DMS 273 treated with DMSO at 0.1 percent for 48 hours (cell line): ENCODE data around the gene FBXO10.
A peak's percentile ranks its signal among the peaks of the same experiment; 100 is the strongest.

Experiments used
- DNase-seq: peaks from one replicate; lab custom pipeline; 2025; lab: John Stamatoyannopoulos, UW

FBXO10 gene

DNA sequence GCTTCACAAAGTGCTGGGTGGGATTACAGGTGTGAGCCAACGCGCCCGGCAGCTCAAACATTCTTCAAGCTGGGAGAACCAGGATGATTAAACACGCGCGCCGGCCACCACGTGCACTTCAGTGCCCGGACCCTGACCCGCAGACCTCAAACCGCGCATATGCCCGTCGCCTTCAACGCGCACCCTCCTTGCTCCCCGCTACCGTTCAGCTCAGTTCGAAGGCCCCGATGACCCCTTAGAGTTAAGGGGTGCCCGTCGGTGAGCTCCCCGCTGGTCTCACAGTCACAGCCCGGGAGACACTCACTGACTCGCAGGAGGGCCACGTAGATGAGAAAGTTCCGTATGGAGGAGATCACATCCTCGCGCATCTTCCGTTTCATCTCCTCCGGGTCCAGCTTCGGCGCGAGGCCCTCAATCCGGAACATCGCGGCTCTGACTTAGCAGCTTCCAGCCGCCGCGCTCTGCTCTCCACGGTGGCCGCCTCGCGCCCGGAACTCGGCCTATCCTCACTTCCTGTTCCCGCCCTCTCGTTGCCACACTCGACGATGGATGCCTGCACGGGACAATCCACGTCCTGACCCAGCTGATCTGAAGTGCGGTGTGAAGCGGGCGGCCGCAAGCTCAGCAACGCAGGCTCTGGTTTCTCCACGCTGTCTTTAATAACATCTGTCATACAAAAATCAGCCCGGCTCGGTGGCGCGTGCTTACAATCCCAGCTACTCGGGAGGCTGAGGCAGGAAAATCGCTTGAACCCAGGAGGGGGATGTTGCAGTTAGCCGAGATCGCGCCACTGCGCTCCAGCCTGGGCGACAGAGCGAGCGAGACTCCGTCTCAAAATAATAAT is 16.1 kb upstream of the FBXO10 start, which contains the start of gene TOMM5:
Gene TOMM5 (minus strand): TSS at position 490 of the 844 bp plus-strand sequence. CDS start 65 bp downstream, at position 425.
- peak; percentile 83 for DNase-seq

DNA sequence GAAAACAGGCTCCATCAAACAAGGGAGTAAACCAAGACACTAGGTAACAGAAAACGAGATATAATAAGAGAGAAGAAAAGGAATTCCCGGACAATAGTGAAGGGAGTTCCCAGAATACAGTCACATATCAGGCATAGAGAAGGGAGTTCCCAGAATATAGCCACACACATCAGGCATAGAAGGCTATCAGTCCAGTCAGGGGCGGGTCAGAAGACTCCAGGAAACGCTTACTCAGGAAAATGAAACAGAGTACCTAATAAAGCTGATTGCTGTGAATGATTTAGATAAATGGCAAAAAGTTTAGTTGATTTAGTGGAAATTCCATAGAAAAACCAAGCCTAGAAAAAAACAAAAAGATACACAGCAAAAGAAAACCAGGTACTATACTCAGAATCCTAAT is 11.3 kb upstream of the FBXO10 start:
- DNase-seq, result no peak

DNA sequence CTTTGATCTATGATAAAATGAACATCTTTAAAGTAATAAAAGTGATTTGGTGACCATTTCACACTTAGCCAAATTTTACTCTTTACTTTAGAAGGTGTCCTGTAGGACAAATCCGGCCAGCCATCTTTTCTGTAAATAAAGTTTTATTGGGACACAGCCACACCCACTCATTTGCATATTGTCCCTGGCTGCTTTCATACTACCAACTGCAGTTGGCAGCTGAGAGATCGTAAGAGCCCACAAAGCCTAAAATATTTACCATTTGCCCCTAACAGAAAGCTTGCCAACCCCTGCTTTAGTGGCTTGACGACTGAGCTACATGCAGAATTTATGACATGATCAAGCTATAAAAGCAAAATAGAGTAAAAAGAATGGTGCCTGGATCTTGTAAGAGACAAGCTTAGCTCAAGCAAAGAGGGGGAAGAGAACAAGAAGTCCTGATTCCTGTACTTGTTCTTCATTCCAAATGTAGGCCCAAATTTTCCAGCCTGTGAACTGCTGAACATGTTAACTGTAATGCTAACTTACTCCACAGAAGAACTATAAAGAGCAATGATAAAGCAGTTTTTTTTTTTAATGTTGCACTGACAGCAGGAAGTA is 7.4 kb upstream of the FBXO10 start:
- no peak for DNase-seq

DNA sequence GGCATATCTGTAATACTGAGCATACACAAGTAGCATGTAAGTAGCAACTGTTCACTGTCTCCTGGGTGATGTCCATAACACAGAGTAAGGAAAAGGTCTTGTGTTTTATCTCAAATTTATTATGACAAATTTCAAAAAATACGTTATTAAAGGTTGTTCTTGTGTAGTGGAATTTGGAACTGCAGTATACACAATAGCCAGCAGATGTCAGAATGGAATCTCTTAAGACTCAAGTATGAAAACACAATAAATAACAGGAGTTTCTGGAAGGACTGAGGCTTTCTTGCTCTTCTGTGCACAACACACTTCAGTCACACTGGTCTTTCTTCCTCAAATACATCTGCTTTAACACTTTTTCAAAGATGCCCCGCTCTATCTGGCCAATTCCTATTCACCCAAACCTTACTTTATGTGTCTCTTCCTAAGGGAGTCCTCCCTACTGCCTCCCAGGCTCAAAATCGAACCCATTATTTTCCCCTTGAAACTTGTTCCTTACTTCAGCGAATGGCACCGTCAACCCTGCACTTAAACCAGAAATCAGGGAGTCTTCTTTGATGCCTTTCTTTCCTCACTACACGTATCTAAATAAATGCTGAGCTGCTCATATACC is 6.5 kb upstream of the FBXO10 start:
- peak; percentile 3 for DNase-seq

DNA sequence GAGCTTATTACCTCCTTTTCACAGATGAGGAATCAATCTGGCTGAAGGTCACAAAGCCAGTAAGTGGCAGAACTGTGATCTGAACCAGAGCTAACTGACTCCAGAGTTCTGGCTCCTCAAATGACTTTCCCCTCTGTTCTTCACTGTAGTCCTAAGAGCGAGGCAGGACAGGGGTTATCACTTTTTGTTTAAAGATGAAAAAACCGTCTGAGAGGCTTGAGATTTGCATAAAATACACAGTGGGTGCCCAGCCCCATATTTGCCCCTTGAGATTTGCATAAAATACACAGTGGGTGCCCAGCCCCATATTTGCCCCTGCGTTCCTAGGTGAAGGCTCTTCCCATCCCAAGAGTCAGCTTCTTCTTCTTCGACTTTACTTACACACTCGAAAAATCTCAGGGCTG is 667 bp downstream of the FBXO10 start:
- no peak for DNase-seq

DNA sequence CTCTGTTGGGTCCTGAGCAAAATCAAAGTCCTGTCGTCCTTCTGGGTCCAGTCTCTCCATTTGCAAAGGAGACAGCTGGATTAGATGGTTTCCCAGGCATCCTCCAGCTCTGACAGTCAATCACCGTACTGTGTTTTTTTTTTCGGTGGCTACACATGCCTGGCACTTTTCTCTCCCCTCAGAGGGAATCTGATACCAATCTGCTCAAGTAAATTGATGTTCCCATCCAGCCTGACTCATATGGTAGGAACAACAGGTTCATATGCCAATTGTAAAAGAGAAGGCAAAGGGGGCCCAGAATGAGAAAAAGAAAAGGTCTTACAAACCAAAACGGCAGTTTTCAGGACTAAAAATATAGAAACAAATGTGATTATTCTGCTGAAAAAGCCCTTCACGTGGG is 1.2 kb downstream of the FBXO10 start:
- DNase-seq, result peak; percentile 21

DNA sequence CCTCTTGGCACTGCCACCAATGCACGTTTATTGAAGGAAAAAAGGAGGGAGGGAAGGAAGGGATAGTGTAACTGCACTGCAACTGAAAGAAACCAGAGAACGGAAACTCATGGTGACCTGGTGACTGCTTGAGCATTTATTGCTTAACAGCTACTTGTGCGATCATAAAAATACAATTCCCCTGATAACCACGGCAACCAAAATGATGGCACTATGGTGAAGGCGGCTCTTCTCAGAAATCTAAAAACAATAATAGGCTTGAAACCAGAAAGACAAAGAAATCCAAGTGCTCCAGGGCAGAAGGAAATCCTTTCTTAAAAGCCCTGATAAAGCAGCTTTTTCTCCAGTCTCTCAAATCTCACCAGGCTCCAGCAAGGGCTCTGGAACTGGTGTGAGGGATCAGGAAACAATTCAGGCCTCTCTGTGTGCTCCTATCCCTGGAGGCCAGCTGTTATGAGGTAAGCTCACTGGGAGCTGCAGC is 1.9 kb downstream of the FBXO10 start:
- no peak for DNase-seq

DNA sequence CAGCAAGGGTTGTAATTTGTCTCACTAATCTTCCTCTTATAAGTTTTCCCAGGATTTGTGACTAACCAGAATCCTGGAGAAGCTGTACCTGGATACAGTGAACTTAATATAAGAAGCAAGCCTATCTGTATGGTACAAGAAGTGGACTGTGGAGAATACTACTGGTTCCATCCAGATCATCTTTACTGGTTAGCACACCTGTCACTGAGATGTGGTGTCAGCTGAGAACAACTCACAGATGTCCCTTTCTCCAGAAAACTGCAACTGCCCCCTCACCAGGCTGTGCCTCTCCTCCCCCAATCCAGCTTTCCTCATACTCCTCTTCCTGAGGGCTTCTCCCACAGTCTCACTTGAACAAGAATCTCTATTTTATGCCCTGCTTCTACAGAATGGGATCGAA is 4.9 kb downstream of the FBXO10 start:
- DNase-seq, result no peak

DNA sequence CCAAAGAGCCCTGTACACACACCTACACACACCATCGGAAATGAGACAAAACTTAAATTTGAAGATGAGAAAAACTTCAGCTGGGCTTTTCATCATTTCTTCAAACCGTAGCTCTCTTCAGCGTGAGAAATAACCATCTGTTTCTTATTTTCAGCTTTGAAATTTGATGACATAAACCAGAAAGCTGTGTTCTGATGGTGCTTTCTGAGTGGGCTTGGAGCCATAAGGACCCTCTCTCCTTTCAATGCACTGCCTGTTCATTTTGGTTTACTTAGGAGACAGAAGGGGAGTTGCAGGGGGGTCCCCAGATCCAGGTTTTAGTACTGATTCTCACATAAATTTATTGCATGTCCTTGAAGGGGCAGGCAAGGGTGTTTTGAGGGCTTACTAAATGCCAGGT is 9.5 kb downstream of the FBXO10 start:
- DNase-seq, result no peak

DNA sequence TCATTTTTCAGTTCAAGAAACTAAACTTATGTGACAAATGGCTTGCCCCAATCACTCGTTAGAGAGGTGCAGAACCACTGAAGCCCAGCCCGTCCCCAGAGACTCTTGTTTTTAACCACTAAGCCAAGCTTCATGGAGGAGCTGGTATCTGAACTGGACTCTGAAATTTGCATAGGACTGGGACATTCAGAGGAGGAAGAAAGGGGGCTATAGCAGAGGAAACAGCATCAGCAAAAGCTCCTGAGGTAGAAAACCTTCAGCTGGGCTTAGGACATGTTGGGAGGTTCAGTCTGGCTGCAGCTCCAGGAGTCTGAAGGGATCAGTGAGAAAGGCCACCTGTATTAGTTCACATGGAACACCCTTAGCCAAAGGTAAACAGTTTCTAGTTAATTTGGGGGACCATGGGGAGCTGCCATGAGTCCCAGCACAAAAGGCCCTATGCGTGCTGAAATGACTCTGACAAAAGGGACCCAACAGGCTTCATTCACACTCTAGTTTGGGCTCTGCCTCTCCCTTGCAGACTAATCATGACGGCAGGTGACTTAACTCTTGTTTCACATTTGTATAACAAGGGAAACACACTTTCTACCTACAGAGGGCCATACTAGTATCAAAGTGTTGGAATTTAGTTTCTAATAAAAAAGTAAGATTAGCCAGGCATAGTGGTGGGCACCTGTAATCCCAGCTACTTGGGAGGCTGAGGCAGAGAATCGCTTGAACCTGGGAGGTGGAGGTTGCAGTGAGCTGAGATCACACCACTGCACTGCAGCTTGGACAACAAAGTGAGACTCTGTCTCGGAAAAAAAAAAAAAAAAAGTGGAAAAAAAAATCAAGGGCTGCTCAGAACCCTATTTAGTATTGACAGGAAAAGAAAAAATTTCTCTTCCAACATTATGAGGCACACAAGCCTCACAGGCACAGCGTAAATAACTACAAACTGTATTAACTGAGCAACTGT is 10.2 kb downstream of the FBXO10 start:
- DNase-seq, result no peak

DNA sequence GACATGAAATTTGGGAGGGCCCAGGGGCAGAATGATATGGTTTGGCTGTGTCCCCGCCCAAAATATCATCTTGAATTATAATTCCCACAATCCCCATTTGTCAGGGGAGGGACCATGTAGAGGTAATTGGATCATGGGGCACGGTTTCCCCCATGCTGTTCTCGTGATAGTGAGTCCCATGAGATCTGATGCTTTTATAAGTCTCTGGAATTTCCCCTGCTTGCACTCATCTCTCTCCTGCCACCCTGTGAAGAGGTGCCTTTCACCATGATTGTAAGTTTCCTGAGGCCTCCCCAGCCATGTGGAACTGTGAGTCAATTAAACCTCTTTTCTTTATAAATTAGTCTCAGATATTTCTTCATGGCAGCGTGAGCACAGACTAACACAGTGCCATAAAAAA is 11.3 kb downstream of the FBXO10 start:
- DNase-seq, result no peak

DNA sequence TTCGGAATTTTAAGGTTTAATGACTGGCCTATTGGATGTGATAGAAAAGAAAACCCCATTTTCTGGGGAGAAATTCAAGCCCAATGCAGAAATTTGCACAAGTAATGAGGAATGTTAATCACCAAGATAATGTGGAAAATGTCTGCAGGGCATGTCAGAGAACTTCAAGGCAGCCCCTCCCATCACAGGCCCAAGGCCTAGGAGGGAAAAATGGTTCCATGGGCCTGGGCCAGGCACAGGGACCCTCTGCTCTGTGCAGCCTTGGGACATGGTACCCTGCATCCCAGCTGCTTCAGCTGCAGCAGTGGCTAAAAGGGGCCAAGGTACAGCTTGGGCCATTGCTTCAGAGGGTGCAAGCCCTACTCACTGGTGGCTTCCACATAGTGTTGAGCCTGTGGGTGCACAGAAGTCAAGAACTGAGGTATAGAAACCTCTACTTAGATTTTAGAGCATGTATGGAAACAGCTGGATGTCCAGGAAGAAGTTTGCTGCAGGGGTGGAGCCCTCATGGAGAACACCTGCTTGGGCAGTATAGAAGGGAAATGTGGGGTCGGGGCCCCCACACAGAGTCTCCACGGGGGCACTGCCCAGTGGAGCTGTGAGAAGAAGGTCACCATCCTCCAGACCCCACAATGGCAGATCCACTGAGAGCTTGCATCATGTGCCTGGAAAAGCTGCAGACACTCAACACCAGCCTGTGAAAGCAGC is 12.2 kb downstream of the FBXO10 start:
- DNase-seq, result no peak

DNA sequence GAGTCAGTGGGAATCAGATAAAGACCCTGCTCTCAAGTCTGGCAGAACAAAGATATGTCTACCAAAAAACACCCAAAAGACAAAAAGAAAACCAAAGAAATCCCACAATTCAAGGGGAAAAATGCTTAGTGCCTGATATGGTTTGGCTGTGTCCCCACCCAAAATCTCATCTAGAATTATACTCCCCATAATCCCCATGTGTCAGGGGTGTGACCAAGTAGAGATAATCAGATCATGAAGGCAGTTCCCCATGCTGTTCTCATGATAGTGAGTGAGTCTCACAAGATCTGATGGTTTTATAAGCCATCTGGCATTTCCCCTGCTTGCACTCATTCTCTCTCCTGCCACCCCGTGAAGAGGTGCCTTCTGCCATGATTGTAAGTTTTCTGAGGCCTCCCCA is 13.4 kb downstream of the FBXO10 start:
- DNase-seq, result peak; percentile 18

DNA sequence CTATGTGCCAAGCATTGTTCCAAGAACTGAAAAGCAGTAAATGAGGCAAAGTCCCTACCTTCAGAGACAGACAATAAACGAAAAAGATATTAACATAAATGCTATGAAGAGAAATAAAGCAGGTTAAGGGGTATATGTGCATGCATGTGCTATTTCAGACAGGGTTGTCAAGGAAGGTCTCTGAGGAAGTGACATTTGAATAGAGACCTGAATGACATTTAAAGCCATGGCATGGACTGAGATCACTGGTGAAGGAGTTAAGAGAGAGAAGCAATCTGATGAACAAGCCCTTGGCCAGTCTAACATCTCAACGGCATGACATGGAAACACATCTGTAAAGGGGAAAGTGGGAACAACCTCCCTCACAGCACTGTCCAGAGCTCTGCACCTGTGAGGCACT is 14.5 kb downstream of the FBXO10 start:
- no peak for DNase-seq

DNA sequence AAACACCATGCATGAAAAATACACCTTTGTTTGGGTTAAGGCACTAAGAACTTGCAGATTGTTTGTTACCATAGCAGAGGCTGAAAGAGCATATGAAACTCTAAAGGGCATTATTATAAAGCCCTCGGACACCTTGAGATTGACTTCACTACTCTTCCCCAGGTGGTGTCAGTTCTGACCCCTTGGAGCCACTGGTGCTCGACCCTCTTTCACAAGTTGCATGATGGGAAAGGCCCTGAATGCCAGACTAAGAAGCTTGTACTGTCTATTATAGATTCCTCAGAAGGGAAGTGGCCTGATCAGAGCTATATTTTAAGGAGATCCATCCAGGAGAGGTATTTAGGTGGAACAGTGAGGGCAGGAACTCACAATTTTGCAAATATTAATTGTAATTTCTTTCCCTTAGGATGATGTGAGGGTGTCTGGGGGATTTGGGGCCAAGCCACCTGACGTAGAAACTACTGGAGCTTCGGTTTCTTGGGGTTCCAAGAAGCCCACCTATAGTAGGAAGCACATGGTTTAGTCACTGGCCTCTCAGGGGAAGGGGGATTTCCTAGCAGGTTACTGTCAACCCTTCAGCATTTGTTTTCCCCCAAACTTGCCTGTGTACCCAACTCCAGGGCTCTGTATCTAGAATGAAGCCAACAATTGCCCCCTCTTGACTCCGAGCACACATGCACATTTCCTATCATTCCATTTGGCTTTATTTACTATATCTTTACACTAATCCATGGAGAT is 16.2 kb downstream of the FBXO10 start:
- no peak for DNase-seq

DNA sequence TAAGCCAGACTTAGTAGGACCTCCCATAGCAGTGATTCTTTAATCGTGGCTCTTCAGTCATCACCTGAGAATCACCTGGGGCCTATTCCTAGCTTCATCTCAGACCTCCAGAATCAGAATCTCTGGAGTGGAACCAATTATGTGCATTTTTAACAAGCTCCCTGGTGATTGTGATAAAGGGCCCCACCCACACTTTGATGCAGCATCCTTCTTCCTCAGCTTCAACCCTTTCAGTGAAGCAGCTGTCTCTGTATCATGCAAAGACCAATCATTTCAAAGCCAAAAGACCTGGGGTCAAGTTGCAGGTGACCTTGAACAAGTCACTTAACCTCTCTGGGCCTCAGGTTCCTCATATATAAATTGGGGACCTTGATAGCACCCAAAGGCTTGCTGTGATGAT is 17.1 kb downstream of the FBXO10 start:
- no peak for DNase-seq

DNA sequence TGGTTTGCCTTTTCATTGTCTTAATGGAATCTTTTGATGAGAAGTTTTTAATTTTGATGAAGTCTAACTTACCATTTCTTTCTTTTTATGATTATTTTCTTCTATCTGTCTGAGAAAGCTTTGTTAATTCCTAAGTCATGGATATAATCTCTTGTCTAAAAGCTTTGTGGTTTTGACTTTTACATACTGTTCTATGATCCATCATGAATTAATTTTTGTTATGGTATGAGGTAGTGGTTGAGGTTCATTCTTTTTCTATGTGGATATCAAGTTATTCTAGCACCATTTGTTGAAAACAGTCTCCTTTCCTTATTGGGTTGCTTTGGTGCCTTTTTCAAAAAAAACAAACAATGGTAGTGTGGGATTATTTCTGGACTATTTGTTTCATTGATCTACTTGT is 20.4 kb downstream of the FBXO10 start:
- no peak for DNase-seq

DNA sequence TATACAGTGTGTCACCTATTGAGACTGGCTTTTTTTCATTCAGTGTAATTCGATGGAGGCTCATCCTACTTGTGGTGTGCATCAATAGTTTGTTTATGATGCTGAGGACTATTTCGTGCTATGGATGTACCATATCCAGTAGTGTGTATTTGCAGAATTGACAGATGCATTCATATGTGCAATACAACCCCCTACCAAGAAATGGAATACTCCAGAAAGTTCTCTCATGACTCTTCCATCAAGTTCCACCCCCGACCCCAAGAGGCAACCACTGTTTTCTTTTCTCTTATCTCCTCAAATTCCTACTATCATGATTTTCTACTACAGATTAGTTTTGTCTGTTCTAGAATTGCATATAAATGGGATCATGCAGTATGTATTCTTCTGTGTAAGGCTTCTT is 21.9 kb downstream of the FBXO10 start:
- DNase-seq, result no peak

DNA sequence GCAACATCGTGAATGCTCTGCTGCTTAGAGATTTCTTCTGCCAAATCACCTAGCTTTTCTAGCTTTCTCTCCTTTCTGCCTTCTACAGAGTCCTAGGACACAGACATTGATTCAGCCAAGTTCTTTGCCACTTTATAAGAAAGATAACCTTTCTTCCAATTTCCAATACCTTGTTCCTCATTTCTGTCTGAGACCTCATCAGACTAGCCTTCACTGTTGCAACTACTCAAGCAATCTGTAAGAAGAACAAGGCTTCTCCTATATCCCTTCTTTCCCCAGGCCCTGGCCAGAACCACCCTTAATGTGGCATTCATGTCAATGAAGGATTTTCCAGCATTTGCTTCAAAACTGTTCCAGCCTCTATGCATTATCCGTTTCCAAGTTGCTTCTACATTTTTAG is 24.3 kb downstream of the FBXO10 start:
- no peak for DNase-seq

DNA sequence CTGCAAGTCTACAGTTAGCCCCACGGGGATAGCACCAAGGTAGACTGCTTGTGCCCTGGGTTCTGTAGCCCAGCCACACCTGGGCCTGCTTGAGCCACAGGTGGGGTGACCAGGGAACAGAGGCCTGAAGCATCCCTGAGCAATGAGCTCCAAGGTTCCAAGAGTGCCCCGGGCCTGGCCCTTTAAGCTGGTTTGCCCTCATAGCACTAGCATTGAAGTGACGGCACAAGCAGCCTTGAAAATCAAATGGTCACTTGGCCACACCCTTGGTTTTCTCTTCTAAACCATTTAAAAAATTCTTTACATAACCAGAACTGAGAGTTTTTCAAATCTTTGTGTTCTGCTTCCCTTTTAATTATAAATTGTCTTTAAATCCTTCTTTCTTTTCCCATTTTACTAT is 24.7 kb downstream of the FBXO10 start:
- no peak for DNase-seq

DNA sequence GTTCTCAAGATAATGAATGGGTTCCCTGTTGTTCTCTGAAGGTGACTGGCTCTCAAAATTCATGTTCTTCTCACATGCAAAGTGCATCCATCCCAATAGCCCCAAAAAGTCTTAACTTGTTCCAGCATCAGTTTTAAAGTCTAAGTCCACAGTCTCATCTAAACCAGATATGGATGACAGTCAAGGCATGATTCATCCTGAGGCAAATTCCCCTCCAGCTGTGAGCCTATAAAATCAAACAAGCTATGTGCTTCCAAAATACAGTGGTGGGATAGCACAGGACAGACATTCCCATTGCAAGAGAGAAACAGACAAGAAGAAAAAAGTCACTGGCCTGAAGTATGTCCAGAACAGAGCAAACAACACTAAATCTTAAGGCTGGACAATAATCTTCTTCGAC is 25.4 kb downstream of the FBXO10 start:
- DNase-seq, result no peak
